ENCODE results near the gene CHRNB1. TPM values are rescaled to one million over a fixed set of nuclear protein-coding genes. Genes with fewer than 3 reads are reported as not detected.

Gene CHRNB1
- total RNA-seq, 1 experiment from 2014 or later: 6.2 TPM

Other genes starting within 250 kb of the CHRNB1 start
- gene DLG4, start 225.2 kb upstream of the CHRNB1 start, total RNA-seq (2014; rRNA removed; shearing (Covaris generic); ENCODE audit: low replicate concordance): 7.5 and 15.3 TPM in 2 replicates
- gene ACADVL, start 225.1 kb upstream of the CHRNB1 start, total RNA-seq (2014; rRNA removed; shearing (Covaris generic); ENCODE audit: low replicate concordance): 240 and 427 TPM in 2 replicates
- 11.5 and 26.2 TPM in 2 replicates for gene DVL2, start 210.5 kb upstream of the CHRNB1 start, total RNA-seq (2014; rRNA removed; shearing (Covaris generic); ENCODE audit: low replicate concordance)
- 34.4 and 62.7 TPM in 2 replicates for gene PHF23, start 205.6 kb upstream of the CHRNB1 start, total RNA-seq (2014; rRNA removed; shearing (Covaris generic); ENCODE audit: low replicate concordance)
- gene GABARAP, start 202.6 kb upstream of the CHRNB1 start, total RNA-seq (2014; rRNA removed; shearing (Covaris generic); ENCODE audit: low replicate concordance): 36.7 and 148 TPM in 2 replicates
- gene CTDNEP1, start 193.3 kb upstream of the CHRNB1 start, total RNA-seq (2014; rRNA removed; shearing (Covaris generic); ENCODE audit: low replicate concordance): 7.8 and 24.7 TPM in 2 replicates
- 24.1 and 36.4 TPM in 2 replicates for gene ELP5, start 192.8 kb upstream of the CHRNB1 start, total RNA-seq (2014; rRNA removed; shearing (Covaris generic); ENCODE audit: low replicate concordance)
- not detected in 2 replicates for gene CLDN7, start 182.6 kb upstream of the CHRNB1 start, total RNA-seq (2014; rRNA removed; shearing (Covaris generic); ENCODE audit: low replicate concordance)
- not detected in 2 replicates for gene SLC2A4, start 163.3 kb upstream of the CHRNB1 start, total RNA-seq (2014; rRNA removed; shearing (Covaris generic); ENCODE audit: low replicate concordance)
- 6.2 and 6.5 TPM in 2 replicates for gene YBX2, start 150.4 kb upstream of the CHRNB1 start, total RNA-seq (2014; rRNA removed; shearing (Covaris generic); ENCODE audit: low replicate concordance)
- 1,208 and 1,396 TPM in 2 replicates for gene EIF5A, start 137.4 kb upstream of the CHRNB1 start, total RNA-seq (2014; rRNA removed; shearing (Covaris generic); ENCODE audit: low replicate concordance)
- 37.3 and 55.3 TPM in 2 replicates for gene GPS2, start 129.7 kb upstream of the CHRNB1 start, total RNA-seq (2014; rRNA removed; shearing (Covaris generic); ENCODE audit: low replicate concordance)
- 8.5 and 11.7 TPM in 2 replicates for gene NEURL4, start 115.7 kb upstream of the CHRNB1 start, total RNA-seq (2014; rRNA removed; shearing (Covaris generic); ENCODE audit: low replicate concordance)
- gene ACAP1, start 108.5 kb upstream of the CHRNB1 start, total RNA-seq (2014; rRNA removed; shearing (Covaris generic); ENCODE audit: low replicate concordance): 0.20 TPM in 1 of 2 replicates, not detected in the other
- 5.0 and 6.5 TPM in 2 replicates for gene KCTD11, start 92.9 kb upstream of the CHRNB1 start, total RNA-seq (2014; rRNA removed; shearing (Covaris generic); ENCODE audit: low replicate concordance)
- not detected in 2 replicates for gene TMEM95, start 89.9 kb upstream of the CHRNB1 start, total RNA-seq (2014; rRNA removed; shearing (Covaris generic); ENCODE audit: low replicate concordance)
- gene TNK1, start 64.0 kb upstream of the CHRNB1 start, total RNA-seq (2014; rRNA removed; shearing (Covaris generic); ENCODE audit: low replicate concordance): not detected in 2 replicates
- gene PLSCR3, start 50.5 kb upstream of the CHRNB1 start, total RNA-seq (2014; rRNA removed; shearing (Covaris generic); ENCODE audit: low replicate concordance): 2.8 and 7.3 TPM in 2 replicates
- 3.6 and 52.0 TPM in 2 replicates for gene TMEM256, start 41.0 kb upstream of the CHRNB1 start, total RNA-seq (2014; rRNA removed; shearing (Covaris generic); ENCODE audit: low replicate concordance)
- gene NLGN2, start 37.2 kb upstream of the CHRNB1 start, total RNA-seq (2014; rRNA removed; shearing (Covaris generic); ENCODE audit: low replicate concordance): 0.54 and 1.0 TPM in 2 replicates
- not detected in 2 replicates for gene SPEM1, start 24.7 kb upstream of the CHRNB1 start, total RNA-seq (2014; rRNA removed; shearing (Covaris generic); ENCODE audit: low replicate concordance)
- not detected in 2 replicates for gene SPEM2, start 19.4 kb upstream of the CHRNB1 start, total RNA-seq (2014; rRNA removed; shearing (Covaris generic); ENCODE audit: low replicate concordance)
- not detected in 2 replicates for gene SPEM3, start 16.2 kb upstream of the CHRNB1 start, total RNA-seq (2014; rRNA removed; shearing (Covaris generic); ENCODE audit: low replicate concordance)
- 0.33 and 0.76 TPM in 2 replicates for gene TMEM102, start 9.6 kb upstream of the CHRNB1 start, total RNA-seq (2014; rRNA removed; shearing (Covaris generic); ENCODE audit: low replicate concordance)
- gene FGF11, start 5.5 kb upstream of the CHRNB1 start, total RNA-seq (2014; rRNA removed; shearing (Covaris generic); ENCODE audit: low replicate concordance): not detected in 2 replicates
- 5.3 and 6.0 TPM in 2 replicates for gene ZBTB4, start 34.6 kb downstream of the CHRNB1 start, total RNA-seq (2014; rRNA removed; shearing (Covaris generic); ENCODE audit: low replicate concordance)
- gene SLC35G6, start 36.4 kb downstream of the CHRNB1 start, total RNA-seq (2014; rRNA removed; shearing (Covaris generic); ENCODE audit: low replicate concordance): not detected in 2 replicates
- 11.5 and 16.2 TPM in 2 replicates for gene POLR2A, start 39.3 kb downstream of the CHRNB1 start, total RNA-seq (2014; rRNA removed; shearing (Covaris generic); ENCODE audit: low replicate concordance)
- 0.33 TPM in 1 of 2 replicates, not detected in the other for gene TNFSF12, start 104.0 kb downstream of the CHRNB1 start, total RNA-seq (2014; rRNA removed; shearing (Covaris generic); ENCODE audit: low replicate concordance)
- 1.7 TPM in 1 of 2 replicates, not detected in the other for gene TNFSF13, start 113.7 kb downstream of the CHRNB1 start, total RNA-seq (2014; rRNA removed; shearing (Covaris generic); ENCODE audit: low replicate concordance)
- 85.6 and 106 TPM in 2 replicates for gene SENP3, start 116.9 kb downstream of the CHRNB1 start, total RNA-seq (2014; rRNA removed; shearing (Covaris generic); ENCODE audit: low replicate concordance)
- gene CD68, start 134.6 kb downstream of the CHRNB1 start, total RNA-seq (2014; rRNA removed; shearing (Covaris generic); ENCODE audit: low replicate concordance): 12.6 and 17.3 TPM in 2 replicates
- 96.0 and 121 TPM in 2 replicates for gene MPDU1, start 138.8 kb downstream of the CHRNB1 start, total RNA-seq (2014; rRNA removed; shearing (Covaris generic); ENCODE audit: low replicate concordance)
- gene SOX15, start 145.0 kb downstream of the CHRNB1 start, total RNA-seq (2014; rRNA removed; shearing (Covaris generic); ENCODE audit: low replicate concordance): 0.23 TPM in 1 of 2 replicates, not detected in the other
- 26.8 and 49.5 TPM in 2 replicates for gene FXR2, start 169.8 kb downstream of the CHRNB1 start, total RNA-seq (2014; rRNA removed; shearing (Covaris generic); ENCODE audit: low replicate concordance)
- gene SAT2, start 182.8 kb downstream of the CHRNB1 start, total RNA-seq (2014; rRNA removed; shearing (Covaris generic); ENCODE audit: low replicate concordance): 16.0 and 20.1 TPM in 2 replicates
- not detected in 2 replicates for gene SHBG, start 185.1 kb downstream of the CHRNB1 start, total RNA-seq (2014; rRNA removed; shearing (Covaris generic); ENCODE audit: low replicate concordance)
- gene ATP1B2, start 205.9 kb downstream of the CHRNB1 start, total RNA-seq (2014; rRNA removed; shearing (Covaris generic); ENCODE audit: low replicate concordance): not detected in 2 replicates
- gene TP53, start 242.4 kb downstream of the CHRNB1 start, total RNA-seq (2014; rRNA removed; shearing (Covaris generic); ENCODE audit: low replicate concordance): 2.8 and 12.2 TPM in 2 replicates
- gene WRAP53, start 243.4 kb downstream of the CHRNB1 start, total RNA-seq (2014; rRNA removed; shearing (Covaris generic); ENCODE audit: low replicate concordance): 13.4 and 25.9 TPM in 2 replicates